IPS-20b (cell line): ENCODE results near the gene AK9.
A peak's percentile ranks its signal among the peaks of the same experiment; 100 is the strongest.

Experiments used
- H3K27ac ChIP-seq: one replicate; pipeline ENCODE4 v1.5.1; 2013; ENCODE audit warnings: low read length
- H3K27me3 ChIP-seq: 2 replicates; pipeline ENCODE4 v1.6.1; 2013; ENCODE audit warnings: mild to moderate bottlenecking, low read length, inconsistent platforms; ENCODE audit not compliant: insufficient read depth
- H3K36me3 ChIP-seq: 2 replicates; pipeline ENCODE4 v1.6.1; 2013; ENCODE audit warnings: low read depth, mild to moderate bottlenecking, inconsistent platforms, low read length, moderate library complexity; ENCODE audit not compliant: insufficient read depth
- H3K4me1 ChIP-seq: 2 replicates; pipeline ENCODE4 v1.6.1; 2013; ENCODE audit warnings: mild to moderate bottlenecking, control low read depth, inconsistent platforms, low read length, moderate library complexity; ENCODE audit not compliant: insufficient read depth
- H3K4me3 ChIP-seq: 2 replicates; pipeline ENCODE4 v1.5.1; 2013; ENCODE audit warnings: mild to moderate bottlenecking, low read length, inconsistent platforms
- H3K9ac ChIP-seq: 2 replicates; pipeline ENCODE4 v1.6.1; 2013; ENCODE audit warnings: low read depth, mild to moderate bottlenecking, inconsistent platforms, low read length, moderate library complexity
- H3K9me3 ChIP-seq: 2 replicates; pipeline ENCODE4 v1.6.1; 2013; ENCODE audit warnings: mild to moderate bottlenecking, low read depth, low read length, inconsistent platforms; ENCODE audit not compliant: insufficient read depth

AK9 gene

DNA sequence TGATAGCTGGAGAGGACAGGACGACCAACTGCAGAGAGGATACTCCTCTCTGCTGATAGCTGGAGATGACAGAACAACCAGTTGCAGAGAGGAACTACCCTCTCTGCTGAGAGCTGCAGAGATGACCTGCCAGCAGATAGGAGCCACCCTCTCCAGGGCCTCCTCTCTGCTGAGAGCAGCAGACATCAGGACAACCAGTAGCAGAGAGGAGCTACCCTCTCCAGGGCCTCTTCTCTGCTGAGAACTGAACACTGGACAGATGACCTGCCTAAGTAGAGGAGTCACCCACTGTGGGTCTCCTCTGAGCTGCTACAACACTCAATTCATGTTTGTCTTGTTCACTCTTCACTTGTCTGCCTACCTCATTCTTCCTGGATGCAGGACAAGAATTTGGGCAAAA lies 180.6 kb downstream of the AK9 start:
- Histone ChIP-seq H3K27ac (no peak overlapping the region), H3K4me1 (peaks cover 32% of the 10 kb centered on the region), H3K4me3 (no peak overlapping the region)

DNA sequence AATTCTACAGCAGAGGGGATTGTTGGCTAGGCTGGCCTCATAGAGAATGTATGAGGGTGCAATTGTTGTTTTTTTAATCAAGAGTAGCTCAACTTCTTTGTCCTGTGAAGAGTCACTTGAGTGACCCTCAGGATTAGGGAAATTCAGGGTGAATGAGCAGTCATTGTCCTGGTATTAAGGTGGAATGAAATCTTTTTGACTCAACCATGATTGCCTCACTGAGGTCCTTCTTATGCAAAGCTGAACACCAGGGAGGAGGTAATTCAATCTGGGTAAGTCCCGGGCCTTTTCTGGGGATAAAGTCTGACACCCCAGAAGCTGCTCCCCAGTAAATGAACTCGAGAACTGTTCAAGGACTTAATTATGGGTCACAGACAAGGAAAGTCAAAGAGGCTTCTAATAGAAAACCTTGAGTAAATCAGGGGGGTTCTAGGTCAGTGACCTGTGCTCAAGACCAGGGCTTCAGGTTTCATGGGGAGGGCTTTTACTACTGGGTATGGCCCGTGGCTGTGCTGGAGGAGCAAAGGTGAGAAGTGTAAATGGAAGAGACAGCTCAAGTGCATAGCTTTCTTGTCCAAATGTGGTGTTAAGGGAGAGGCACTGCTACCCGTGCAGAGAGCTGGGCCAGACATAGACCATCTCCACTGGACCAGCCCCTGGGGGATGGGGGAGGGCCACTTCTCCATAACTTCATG lies 182.7 kb downstream of the AK9 start:
- no peaks in the 10 kb centered on the region for H3K36me3 ChIP-seq
- H3K4me1 ChIP-seq: peaks cover 19% of the 10 kb centered on the region
- peak overlapping the region; percentile 1 for H3K4me3 ChIP-seq
- peak overlapping the region; percentile 65 for H3K27ac ChIP-seq
- peaks cover 23% of the 10 kb centered on the region for H3K9me3 ChIP-seq
- H3K9ac ChIP-seq: no peak overlapping the region
- no peaks in the 10 kb centered on the region for H3K27me3 ChIP-seq

More for the DNA sequence above, 180.6 kb downstream of the AK9 start:
- no peaks in the 10 kb centered on the region for H3K36me3 ChIP-seq
- H3K27me3 ChIP-seq: no peaks in the 10 kb centered on the region
- peaks cover 23% of the 10 kb centered on the region for H3K9me3 ChIP-seq
- H3K9ac ChIP-seq: no peak overlapping the region

DNA sequence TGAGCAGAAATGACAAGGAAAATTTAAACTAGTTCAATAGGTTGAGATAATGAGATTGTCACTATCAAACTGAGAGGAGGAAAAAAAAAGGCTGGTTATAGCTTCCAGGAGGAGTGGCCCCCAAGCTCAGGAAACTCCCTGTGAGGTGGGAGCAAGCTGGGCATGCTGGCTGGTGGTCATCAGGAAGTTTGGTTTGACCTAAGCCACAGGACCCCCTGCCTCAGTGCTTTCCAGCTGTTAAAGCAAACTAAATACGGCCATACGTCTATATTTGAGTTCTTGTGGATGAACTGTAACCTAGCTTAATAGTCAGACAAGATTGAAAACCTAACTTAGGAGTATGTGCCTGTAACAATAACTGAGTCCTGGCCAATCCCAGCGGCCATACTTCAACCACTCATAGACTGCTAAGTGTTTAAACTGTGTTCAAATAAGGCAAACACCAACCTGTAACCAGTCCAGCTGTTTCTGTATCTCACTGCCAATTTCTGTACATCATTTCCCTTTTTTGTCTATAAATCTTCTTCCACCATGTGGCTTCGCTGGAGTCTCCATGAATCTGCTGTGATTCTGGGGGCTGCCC lies 183.4 kb downstream of the AK9 start:
- Histone ChIP-seq H3K36me3 (no peaks in the 10 kb centered on the region), H3K27ac (peak overlapping the region; percentile 65), H3K4me1 (peaks cover 18% of the 10 kb centered on the region; the same call in 1 of the 2 replicates), H3K9ac (no peak overlapping the region), H3K9me3 (peaks cover 23% of the 10 kb centered on the region), H3K27me3 (no peaks in the 10 kb centered on the region), H3K4me3 (peak overlapping the region; percentile 1; the same call in 1 of the 2 replicates)

DNA sequence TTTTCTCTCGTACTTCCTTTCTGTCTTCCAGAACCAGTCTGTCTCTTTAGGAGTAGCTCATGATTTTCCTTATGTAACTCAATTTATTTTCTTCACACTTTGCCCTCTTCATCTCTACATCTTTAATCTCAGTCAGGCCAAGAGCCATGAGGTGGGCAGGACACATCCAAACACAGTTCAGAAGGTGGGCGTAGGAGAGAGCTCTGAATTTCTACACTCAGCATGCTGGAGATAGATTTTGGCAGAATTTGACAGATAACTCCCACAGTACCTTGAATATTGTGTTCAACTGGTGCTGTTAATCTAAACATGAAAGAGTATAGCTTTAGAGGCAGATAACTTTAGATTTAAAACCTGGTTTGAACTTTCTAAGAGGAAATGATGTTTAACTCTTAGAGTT lies 184.2 kb downstream of the AK9 start:
- no peak overlapping the region for H3K27ac ChIP-seq
- H3K27me3 ChIP-seq: no peaks in the 10 kb centered on the region
- peaks cover 14% of the 10 kb centered on the region; the same call in 1 of the 2 replicates for H3K4me1 ChIP-seq
- peaks cover 23% of the 10 kb centered on the region for H3K9me3 ChIP-seq
- H3K36me3 ChIP-seq: no peaks in the 10 kb centered on the region
- no peak overlapping the region for H3K4me3 ChIP-seq
- H3K9ac ChIP-seq: no peak overlapping the region

DNA sequence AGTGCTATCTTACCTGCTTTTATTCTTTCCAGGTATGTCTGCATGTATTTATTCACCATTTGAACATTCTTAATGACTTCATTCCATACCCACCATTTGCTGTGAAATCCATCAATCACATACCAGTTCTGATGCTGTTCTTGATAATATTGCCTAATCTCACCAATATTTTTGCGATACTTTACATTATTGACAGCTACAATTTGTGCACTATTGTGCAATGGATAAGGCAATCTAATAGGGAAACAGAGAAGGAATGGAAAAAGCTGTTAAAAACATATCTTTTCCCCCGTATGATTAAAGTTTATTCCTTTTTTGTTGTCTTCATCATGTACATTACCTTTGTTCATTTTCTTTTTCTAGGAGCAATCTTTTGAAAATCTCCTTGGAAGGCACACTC lies 184.7 kb downstream of the AK9 start:
- peaks cover 14% of the 10 kb centered on the region; the same call in 1 of the 2 replicates for H3K4me1 ChIP-seq
- H3K36me3 ChIP-seq: no peaks in the 10 kb centered on the region
- H3K4me3 ChIP-seq: no peak overlapping the region
- H3K9ac ChIP-seq: no peak overlapping the region
- no peak overlapping the region for H3K27ac ChIP-seq
- no peaks in the 10 kb centered on the region for H3K27me3 ChIP-seq
- H3K9me3 ChIP-seq: peaks cover 23% of the 10 kb centered on the region

DNA sequence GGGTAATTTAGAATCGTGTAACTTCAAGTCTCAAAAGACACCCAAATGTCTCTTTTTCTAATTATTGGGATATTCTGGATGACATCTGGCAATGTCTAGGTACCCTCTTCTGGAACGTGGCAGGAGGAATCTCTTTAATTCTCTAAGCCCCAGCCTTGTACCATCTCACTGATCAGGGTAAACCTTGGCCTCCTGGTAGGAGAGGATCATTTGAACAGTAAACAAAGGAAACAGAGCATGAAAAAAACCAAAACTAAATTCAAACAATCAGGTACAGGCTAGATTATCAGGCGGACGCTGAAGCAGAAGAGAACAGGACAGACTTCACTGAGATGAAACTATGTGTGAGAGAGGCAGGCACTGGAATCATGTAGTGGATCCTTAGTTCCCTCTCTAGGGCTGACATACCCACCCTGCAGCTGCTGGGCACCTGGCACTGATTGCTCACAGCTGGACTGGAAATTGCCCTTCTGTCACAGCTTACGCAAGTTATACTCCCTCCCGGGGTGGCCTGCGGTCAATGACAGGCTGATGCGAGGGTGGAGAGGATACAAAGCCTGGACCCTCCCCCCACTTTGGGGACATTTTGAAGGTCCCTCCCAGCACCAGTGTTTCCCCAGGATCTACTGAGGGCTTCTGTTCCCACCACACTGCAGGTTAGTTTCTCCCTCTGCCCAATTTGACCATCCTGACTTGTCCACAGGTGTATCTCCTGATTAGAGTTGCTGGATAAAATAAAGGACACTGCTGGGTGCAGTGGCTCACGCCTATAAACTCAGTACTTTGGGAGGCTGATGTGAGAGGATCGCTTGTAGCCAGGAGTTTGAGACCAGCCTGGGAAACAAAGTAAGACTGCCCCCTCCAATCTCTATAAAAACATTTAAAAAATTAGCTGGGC lies 187.4 kb downstream of the AK9 start:
- H3K27ac ChIP-seq: no peak overlapping the region

DNA sequence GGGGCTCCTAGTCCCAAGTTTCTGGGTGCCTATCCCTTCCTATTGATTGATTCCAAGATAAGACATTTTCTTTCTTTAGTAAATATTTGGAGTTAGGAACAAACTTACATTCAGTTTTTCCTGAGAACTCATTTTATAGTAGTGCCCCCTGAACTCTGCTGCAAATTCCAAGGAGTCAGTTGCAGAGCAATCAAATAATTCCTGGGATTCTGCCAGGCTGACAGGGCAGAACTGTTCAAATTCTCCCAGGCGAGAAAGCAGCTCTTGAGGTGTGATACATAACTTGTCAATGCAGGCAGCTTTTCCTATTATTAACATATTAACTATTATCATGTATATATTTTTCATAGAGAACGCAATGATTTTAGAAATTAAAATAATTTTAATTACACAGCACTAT lies 192.1 kb downstream of the AK9 start:
- Histone ChIP-seq H3K27ac (no peak overlapping the region), H3K36me3 (no peaks in the 10 kb centered on the region)

More for the DNA sequence above, 187.4 kb downstream of the AK9 start:
- H3K4me1 ChIP-seq: peaks cover 15% of the 10 kb centered on the region; the same call in 1 of the 2 replicates
- no peaks in the 10 kb centered on the region for H3K27me3 ChIP-seq
- H3K4me3 ChIP-seq: no peak overlapping the region
- H3K36me3 ChIP-seq: no peaks in the 10 kb centered on the region
- no peak overlapping the region for H3K9ac ChIP-seq
- peaks cover 1% of the 10 kb centered on the region; the same call in 1 of the 2 replicates for H3K9me3 ChIP-seq

DNA sequence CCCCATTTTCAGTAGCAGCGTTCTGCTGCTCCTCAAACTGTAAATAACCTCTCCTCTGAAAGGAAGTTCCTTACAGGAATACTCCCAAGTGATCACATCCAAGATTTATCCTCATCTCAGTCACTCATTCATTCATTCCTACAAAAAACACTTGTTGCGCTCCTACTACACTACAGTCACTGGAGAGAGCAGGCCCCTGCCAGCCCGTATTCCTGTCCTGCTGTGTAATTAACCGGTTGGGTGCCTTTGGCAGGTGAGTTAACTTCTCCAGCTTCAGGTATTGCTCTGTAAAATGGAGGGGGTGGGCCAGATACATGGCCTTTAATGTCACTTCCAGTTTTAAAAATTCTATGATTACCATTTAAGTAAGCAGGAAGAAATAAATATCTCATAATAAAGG lies 192.9 kb downstream of the AK9 start:
- Histone ChIP-seq H3K4me1 (peaks cover 26% of the 10 kb centered on the region), H3K4me3 (no peak overlapping the region)

More for the DNA sequence above, 192.1 kb downstream of the AK9 start:
- Histone ChIP-seq H3K27me3 (no peaks in the 10 kb centered on the region), H3K4me3 (no peak overlapping the region), H3K9ac (no peak overlapping the region), H3K4me1 (peaks cover 22% of the 10 kb centered on the region), H3K9me3 (no peaks in the 10 kb centered on the region)

DNA sequence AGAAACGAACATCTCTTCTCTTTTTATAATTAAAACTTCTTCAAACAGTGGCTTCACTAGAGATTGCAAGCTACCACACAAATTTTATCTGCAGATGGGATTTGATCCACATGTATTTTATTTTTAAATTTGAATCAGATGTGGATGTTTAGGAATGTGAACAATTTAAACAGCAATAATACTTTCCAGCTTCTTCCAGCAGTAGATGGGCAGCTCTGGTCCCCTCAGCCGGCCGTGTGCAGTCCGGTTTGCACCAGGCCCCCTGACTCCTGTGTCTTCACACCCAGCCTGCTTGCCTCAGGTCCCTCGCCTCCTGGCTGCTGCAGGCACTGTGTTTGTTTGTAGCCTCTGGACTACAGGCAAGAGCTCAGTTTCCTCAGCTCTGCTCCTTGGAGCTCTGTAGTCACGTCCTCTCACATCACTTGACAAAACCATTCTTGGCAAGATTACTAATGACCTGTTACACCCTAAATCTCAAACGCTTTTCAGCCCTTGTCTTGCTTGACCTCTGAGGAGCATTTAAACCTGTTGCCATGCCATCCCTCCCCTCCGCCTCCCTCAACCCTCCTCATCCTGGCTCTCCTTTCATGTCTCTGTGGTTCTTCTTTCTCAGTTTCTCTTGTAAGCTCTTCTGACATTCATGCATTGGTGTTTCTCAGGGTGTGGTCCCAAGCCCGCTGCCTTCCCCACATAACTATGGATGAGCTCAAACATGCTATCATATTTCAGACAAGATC lies 194.8 kb downstream of the AK9 start:
- H3K27ac ChIP-seq: no peak overlapping the region
- H3K36me3 ChIP-seq: no peaks in the 10 kb centered on the region
- no peak overlapping the region for H3K4me3 ChIP-seq
- H3K9me3 ChIP-seq: no peaks in the 10 kb centered on the region
- H3K9ac ChIP-seq: no peak overlapping the region
- peaks cover 36% of the 10 kb centered on the region for H3K4me1 ChIP-seq
- no peaks in the 10 kb centered on the region for H3K27me3 ChIP-seq

More for the DNA sequence above, 192.9 kb downstream of the AK9 start:
- H3K27ac ChIP-seq: no peak overlapping the region
- no peaks in the 10 kb centered on the region for H3K9me3 ChIP-seq
- no peak overlapping the region for H3K9ac ChIP-seq
- H3K36me3 ChIP-seq: no peaks in the 10 kb centered on the region
- no peaks in the 10 kb centered on the region for H3K27me3 ChIP-seq

DNA sequence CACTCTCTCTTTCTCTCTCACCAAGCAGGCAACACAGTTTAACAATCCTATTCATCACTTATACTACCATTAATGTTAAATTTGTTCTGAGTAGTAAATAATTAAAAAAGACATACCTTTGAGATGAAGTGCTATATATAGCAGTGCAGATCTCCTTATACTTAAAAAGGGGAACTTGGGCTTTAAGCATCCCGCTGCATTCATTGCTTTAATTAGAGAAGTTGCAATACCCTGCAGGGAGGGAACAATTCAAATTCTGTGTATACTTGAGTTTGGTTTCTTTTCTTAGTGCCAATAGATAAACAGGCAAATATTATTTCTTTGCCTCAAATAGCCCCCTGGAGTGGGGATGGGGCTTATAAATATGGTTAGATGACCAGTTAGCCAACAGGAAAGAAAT lies 197.1 kb downstream of the AK9 start:
- no peak overlapping the region for H3K9ac ChIP-seq
- no peaks in the 10 kb centered on the region for H3K9me3 ChIP-seq
- H3K27me3 ChIP-seq: no peaks in the 10 kb centered on the region
- H3K4me3 ChIP-seq: 0 out of 2 replicates have a peak overlapping the region, but pooled peaks have one; percentile 2
- H3K4me1 ChIP-seq: peaks cover 44% of the 10 kb centered on the region
- no peaks in the 10 kb centered on the region for H3K36me3 ChIP-seq
- no peak overlapping the region for H3K27ac ChIP-seq
